Panc1 (cell line): ENCODE results near the gene INPP4B. TPM values are rescaled to one million over a fixed set of nuclear protein-coding genes. Genes with fewer than 3 reads are reported as not detected.

Source experiments
- ATAC-seq: fragments of 200-7000 bp; cut with Tn5 transposase; 2 replicates; pipeline ENCODE4 v1.9.1; 2020; ENCODE audit warnings: mild to moderate bottlenecking, moderate library complexity
- BruUV-seq: library from RNA; stranded (reverse); fragments of 400-500 nt; replicated peaks from 2 replicates; lab custom pipeline; 2021; lab: Mats Ljungman, UMichigan
- CTCF ChIA-PET: fragments of 300-600 bp; sonication (Branson Sonifier 250); formaldehyde crosslinking; loops from one replicate; lab custom pipeline; 2022; ENCODE audit warnings: antibody characterized with exemption; lab: Charles Lee
- POLR2A ChIA-PET: fragments of 300-600 bp; sonication (Branson Sonifier 250); formaldehyde crosslinking; loops from one replicate; lab custom pipeline; 2022; ENCODE audit warnings: antibody characterized with exemption; lab: Charles Lee
- DNase-seq: peaks from one replicate; pipeline ENCODE4 v3.0.0-alpha.2; 2010; ENCODE audit warnings: low read depth, low spot score
- H3K27ac ChIP-seq: 2 replicates; pipeline ENCODE4 v1.5.1; 2011; ENCODE audit warnings: mild to moderate bottlenecking, low read length, inconsistent platforms
- H3K27me3 ChIP-seq: fragments of 200-500 bp; sonication (Bioruptor generic); 2 replicates; pipeline ENCODE4 v1.6.0; 2014; ENCODE audit warnings: low read length, inconsistent platforms; ENCODE audit not compliant: control insufficient read depth, insufficient read depth
- H3K36me3 ChIP-seq: fragments of 200-500 bp; sonication (Bioruptor generic); 2 replicates; pipeline ENCODE4 v1.5.1; 2014; ENCODE audit warnings: inconsistent platforms, mild to moderate bottlenecking, low read length, moderate library complexity; ENCODE audit not compliant: control insufficient read depth, insufficient read depth
- H3K4me1 ChIP-seq: 2 replicates; pipeline ENCODE4 v1.5.1; 2011; ENCODE audit warnings: inconsistent platforms, mild to moderate bottlenecking, low read length, moderate library complexity; ENCODE audit not compliant: control insufficient read depth, insufficient read depth
- H3K4me3 ChIP-seq, 2 experiments: 2 replicates each; pipeline ENCODE4 v1.5.1; 2011 to 2012; ENCODE audit warnings: low read depth in 2 of 2, low read length in 2 of 2, mild to moderate bottlenecking in 2 of 2, inconsistent platforms in 1 of 2, moderate library complexity in 1 of 2
- H3K9me3 ChIP-seq: fragments of 200-500 bp; sonication (Bioruptor generic); 2 replicates; pipeline ENCODE4 v1.5.1; 2014; ENCODE audit warnings: low read depth, mild to moderate bottlenecking, inconsistent platforms, low read length, moderate library complexity; ENCODE audit not compliant: control insufficient read depth, insufficient read depth
- POLR2AphosphoS5 ChIP-seq: IDR thresholded peaks from 2 replicates; pipeline ENCODE4 v1.6.1; 2012; ENCODE audit warnings: mild to moderate bottlenecking, low read depth, low read length, moderate library complexity
- SIN3A ChIP-seq: IDR thresholded peaks from 2 replicates; pipeline ENCODE4 v1.6.1; 2012; ENCODE audit warnings: low read depth, mild to moderate bottlenecking, low read length, moderate library complexity, borderline replicate concordance; ENCODE audit not compliant: insufficient read depth
- TCF7L2 ChIP-seq: IDR thresholded peaks from 2 replicates; pipeline ENCODE4 v1.6.1; 2011; ENCODE audit warnings: mild to moderate bottlenecking, low read depth, low read length, inconsistent platforms
- in situ Hi-C: cut with HindIII; loops from 2 replicates; pipeline ENCODE4 v1.10.0; 2016; ENCODE audit warnings: low sequenced_read_pairs, low pct_unique_long_range_greater_than_20kb
- intact Hi-C: fragments of 100-400 bp; cut with micrococcal nuclease; formaldehyde crosslinking; loops from one replicate; pipeline ENCODE4 v1.10.0; 2022; ENCODE audit not compliant: unreplicated experiment
- total RNA-seq: library from RNA; stranded (reverse); gene quantifications from one replicate; pipeline ENCODE4 v1.2.1, GENCODE V29; 2021; ENCODE audit not compliant: unreplicated experiment
- TF ChIP-seq, protein P1 (sequence below): fragments of 450-650 bp; IDR thresholded peaks from 2 replicates; pipeline ENCODE4 v1.5.1; 2017; ENCODE audit warnings: mild to moderate bottlenecking
- TF ChIP-seq, protein P2 (sequence below), 2 experiments: IDR thresholded peaks; 2 replicates each; pipeline ENCODE4 v1.6.1; 2011 to 2012; ENCODE audit warnings: low read depth in 2 of 2, control low read depth in 1 of 2, low read length in 1 of 2, mild to moderate bottlenecking in 1 of 2, moderate library complexity in 1 of 2; ENCODE audit not compliant: insufficient read depth in 1 of 2

Gene INPP4B
- total RNA-seq, 1 experiment from 2014 or later, result 4.5 TPM

DNA sequence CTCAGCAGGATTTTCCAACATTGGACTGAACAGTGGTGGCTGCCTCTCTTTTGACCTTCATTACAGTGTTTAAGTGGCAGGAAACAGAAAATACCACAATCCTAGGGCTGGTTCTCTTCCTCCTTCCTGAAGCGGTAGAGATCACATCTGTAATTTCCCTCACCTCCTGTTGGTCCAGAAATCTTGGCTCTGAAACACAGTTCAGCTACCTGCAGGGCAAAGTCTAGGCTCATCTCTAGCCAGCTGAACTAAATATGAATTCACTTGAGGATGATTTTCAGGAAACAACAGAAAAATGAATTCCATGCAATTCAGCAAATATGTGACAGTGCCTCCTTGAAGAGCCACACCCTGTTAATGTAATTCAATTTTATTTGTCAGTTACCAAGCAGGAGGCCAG lies 531.9 kb downstream of the INPP4B start:
- H3K4me1 ChIP-seq, result no peaks in the 10 kb centered on the region
- intact Hi-C loops, result no loop called here
- H3K4me3 ChIP-seq, result no peak overlapping the region
- DNase-seq (no peak), ATAC-seq (no peak)
- no peaks in the 10 kb centered on the region for H3K9me3 ChIP-seq
- H3K27me3 ChIP-seq, result no peaks in the 10 kb centered on the region
- no peaks in the 10 kb centered on the region for H3K36me3 ChIP-seq
- ChIA-PET CTCF (no interaction called here), POLR2A (no interaction called here)
- TF ChIP-seq, protein P1, sequence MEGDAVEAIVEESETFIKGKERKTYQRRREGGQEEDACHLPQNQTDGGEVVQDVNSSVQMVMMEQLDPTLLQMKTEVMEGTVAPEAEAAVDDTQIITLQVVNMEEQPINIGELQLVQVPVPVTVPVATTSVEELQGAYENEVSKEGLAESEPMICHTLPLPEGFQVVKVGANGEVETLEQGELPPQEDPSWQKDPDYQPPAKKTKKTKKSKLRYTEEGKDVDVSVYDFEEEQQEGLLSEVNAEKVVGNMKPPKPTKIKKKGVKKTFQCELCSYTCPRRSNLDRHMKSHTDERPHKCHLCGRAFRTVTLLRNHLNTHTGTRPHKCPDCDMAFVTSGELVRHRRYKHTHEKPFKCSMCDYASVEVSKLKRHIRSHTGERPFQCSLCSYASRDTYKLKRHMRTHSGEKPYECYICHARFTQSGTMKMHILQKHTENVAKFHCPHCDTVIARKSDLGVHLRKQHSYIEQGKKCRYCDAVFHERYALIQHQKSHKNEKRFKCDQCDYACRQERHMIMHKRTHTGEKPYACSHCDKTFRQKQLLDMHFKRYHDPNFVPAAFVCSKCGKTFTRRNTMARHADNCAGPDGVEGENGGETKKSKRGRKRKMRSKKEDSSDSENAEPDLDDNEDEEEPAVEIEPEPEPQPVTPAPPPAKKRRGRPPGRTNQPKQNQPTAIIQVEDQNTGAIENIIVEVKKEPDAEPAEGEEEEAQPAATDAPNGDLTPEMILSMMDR, result no peak
- TF ChIP-seq, protein P2, sequence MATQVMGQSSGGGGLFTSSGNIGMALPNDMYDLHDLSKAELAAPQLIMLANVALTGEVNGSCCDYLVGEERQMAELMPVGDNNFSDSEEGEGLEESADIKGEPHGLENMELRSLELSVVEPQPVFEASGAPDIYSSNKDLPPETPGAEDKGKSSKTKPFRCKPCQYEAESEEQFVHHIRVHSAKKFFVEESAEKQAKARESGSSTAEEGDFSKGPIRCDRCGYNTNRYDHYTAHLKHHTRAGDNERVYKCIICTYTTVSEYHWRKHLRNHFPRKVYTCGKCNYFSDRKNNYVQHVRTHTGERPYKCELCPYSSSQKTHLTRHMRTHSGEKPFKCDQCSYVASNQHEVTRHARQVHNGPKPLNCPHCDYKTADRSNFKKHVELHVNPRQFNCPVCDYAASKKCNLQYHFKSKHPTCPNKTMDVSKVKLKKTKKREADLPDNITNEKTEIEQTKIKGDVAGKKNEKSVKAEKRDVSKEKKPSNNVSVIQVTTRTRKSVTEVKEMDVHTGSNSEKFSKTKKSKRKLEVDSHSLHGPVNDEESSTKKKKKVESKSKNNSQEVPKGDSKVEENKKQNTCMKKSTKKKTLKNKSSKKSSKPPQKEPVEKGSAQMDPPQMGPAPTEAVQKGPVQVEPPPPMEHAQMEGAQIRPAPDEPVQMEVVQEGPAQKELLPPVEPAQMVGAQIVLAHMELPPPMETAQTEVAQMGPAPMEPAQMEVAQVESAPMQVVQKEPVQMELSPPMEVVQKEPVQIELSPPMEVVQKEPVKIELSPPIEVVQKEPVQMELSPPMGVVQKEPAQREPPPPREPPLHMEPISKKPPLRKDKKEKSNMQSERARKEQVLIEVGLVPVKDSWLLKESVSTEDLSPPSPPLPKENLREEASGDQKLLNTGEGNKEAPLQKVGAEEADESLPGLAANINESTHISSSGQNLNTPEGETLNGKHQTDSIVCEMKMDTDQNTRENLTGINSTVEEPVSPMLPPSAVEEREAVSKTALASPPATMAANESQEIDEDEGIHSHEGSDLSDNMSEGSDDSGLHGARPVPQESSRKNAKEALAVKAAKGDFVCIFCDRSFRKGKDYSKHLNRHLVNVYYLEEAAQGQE (IDR thresholded peaks at IDR 0.05; ENCODE audit: insufficient read depth in 1 of 2, low read depth in 2 of 2, low read length in 1 of 2), result no peak
- TF ChIP-seq SIN3A (no peak), TCF7L2 (no peak), POLR2AphosphoS5 (no peak)
- H3K27ac ChIP-seq, result no peak overlapping the region
- BruUV-seq, result no TSS peak
- in situ Hi-C loops, result no loop called here

DNA sequence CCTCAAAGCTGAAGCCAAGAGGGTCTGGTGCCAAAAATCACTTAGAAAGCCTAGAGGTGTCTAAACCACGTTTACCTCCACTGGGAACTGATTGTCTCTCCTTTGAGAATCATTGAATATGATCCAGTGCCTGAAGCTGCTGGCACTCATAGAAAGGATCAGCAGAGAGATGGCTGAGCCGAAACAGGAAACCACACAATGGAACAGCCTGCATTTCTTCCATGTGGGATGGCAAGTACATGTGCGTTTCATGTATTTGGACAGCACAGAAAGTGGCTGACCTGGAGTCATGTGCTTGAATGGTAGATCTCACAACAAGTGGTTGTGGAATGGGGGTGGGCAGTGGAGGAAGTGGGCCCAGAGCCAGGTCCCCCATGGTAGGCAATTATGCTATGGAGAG lies 533.7 kb downstream of the INPP4B start:
- BruUV-seq, result no TSS peak
- in situ Hi-C loops, result no loop called here
- TF ChIP-seq POLR2AphosphoS5 (no peak), TCF7L2 (no peak), SIN3A (no peak)
- TF ChIP-seq, protein P1, result no peak
- TF ChIP-seq, protein P2 (IDR thresholded peaks at IDR 0.05; ENCODE audit: insufficient read depth in 1 of 2, low read depth in 2 of 2, low read length in 1 of 2), result no peak
- DNase-seq (no peak), ATAC-seq (no peak)
- POLR2A ChIA-PET, result no interaction called here
- H3K27ac ChIP-seq, result no peak overlapping the region
- H3K36me3 ChIP-seq, result no peaks in the 10 kb centered on the region
- intact Hi-C loops, result no loop called here
- H3K27me3 ChIP-seq, result no peaks in the 10 kb centered on the region
- CTCF ChIA-PET, result no interaction called here
- no peaks in the 10 kb centered on the region for H3K4me1 ChIP-seq
- H3K4me3 ChIP-seq, result no peak overlapping the region
- H3K9me3 ChIP-seq, result no peaks in the 10 kb centered on the region
